Body of pancreas (tissue), 4 donors: ENCODE results near the gene NR6A1.

Experiments
- CTCF ChIP-seq, 7 experiments: fragments of 450-650 bp in 4 of 7; fragments of 200-600 bp in 3 of 7; sonication (generic) in 3 of 7; IDR thresholded peaks; one replicate each; pipeline ENCODE4 v1.5.1; 2016 to 2019; ENCODE audit warnings: antibody characterized with exemption in 7 of 7
- POLR2A ChIP-seq, 3 donors: fragments of 450-650 bp; IDR thresholded peaks; one replicate each; pipeline ENCODE4 v1.6.1; 2016; ENCODE audit warnings: antibody characterized with exemption in 3 of 3, mild to moderate bottlenecking in 2 of 3

- TF ChIP-seq CTCF (IDR thresholded peaks at IDR 0.05): no peak
- no peak for TF ChIP-seq POLR2A (IDR thresholded peaks at IDR 0.05)
Measured at GRCh38 chr9:124526174-124526573, 244.9 kb downstream of the NR6A1 start.
